ENCODE measurements around the gene FAM210A. TPM values are rescaled to one million over a fixed set of nuclear protein-coding genes. Genes with fewer than 3 reads are reported as not detected.

The FAM210A gene
- total and polyA plus RNA-seq, 7 donors: 11.4 to 45.8 (median 28.8) TPM

DNA sequence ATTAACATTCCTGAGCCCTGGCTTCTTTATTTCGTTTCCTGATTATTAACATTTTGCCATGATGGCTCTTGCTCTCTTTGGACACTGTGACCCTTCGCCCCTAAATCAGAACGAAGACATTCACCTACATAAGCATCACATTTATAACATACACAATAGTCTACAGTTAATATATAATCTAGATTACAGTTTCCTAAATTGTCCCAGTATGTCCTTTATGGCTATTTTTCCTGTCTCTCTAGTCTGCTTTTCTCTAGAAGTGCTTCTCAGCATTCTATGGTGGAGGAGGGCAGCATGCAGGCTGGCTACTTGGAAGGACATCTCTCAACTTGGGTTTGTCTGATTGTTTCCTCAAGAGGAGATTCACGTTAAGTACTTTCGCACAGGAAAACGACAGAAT lies 49.9 kb downstream of the FAM210A start:
- Histone ChIP-seq H3K9me3 (no peaks in the 10 kb centered on the region), H3K4me3 (no peak overlapping the region), H3K36me3 (ENCODE audit: insufficient read depth in 1 of 2, low read depth in 1 of 2) (peaks cover 0 to 2% of the 10 kb centered on the region in 2 donors), H3K4me1 (peaks cover 34% of the 10 kb centered on the region), H3K27ac (no peak overlapping the region), H3K27me3 (ENCODE audit: insufficient read depth in 3 of 3, low read length in 2 of 3) (no peaks in the 10 kb centered on the region)
- no peak for TF ChIP-seq CTCF (IDR thresholded peaks at IDR 0.05)
- no peak for DNase-seq
- ATAC-seq: no peak
- intact Hi-C loops (cut with DNase I): no loop called here
- 85 to 86% (median 85%) methylated on average over 6 of the region's 6 CpGs for WGBS, 3 donors

DNA sequence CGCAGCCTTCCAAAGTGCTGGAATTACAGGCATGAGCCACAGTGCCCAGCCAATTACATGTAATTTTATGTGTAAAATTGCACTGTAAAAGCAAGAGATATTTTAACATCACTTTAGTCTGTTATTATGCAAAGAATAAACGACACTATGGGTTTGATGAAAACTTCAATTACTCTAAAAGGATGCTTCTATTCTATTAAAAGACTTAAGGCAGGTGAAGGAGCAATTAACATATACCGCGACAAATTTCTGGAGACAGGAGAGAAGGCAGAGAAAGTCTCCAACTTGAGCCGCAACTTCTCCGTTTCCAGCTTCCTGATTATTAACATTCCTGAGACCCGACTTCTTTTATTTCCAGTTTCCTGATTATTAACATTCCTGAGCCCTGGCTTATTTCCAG lies 53.7 kb downstream of the FAM210A start:
- 56 to 64% (median 57%) methylated on average over 7 of the region's 7 CpGs for WGBS, 3 donors

GRCh38 chr18:13661779-13662256 lies 64.5 kb downstream of the FAM210A start:
- Histone ChIP-seq H3K4me3 (no peak overlapping the region), H3K27ac (no peak overlapping the region), H3K36me3 (ENCODE audit: insufficient read depth in 1 of 2, low read depth in 1 of 2) (peaks cover 2 to 23% of the 10 kb centered on the region in 2 donors), H3K27me3 (ENCODE audit: insufficient read depth in 3 of 3, low read length in 2 of 3) (no peaks in the 10 kb centered on the region), H3K9me3 (no peaks in the 10 kb centered on the region), H3K4me1 (peaks cover 14% of the 10 kb centered on the region)
- no peak for TF ChIP-seq CTCF (IDR thresholded peaks at IDR 0.05)
- ATAC-seq: no peak
- WGBS, 3 donors: 74 to 82% (median 76%) methylated on average over 2 of the region's 2 CpGs
- intact Hi-C loops (cut with DNase I): no loop called here
- DNase-seq: no peak

More for the DNA sequence above, 53.7 kb downstream of the FAM210A start:
- intact Hi-C loops (cut with DNase I): no loop called here
- H3K27ac ChIP-seq: no peak overlapping the region
- no peak for ATAC-seq
- no peak for TF ChIP-seq CTCF (IDR thresholded peaks at IDR 0.05)
- no peak overlapping the region for H3K4me3 ChIP-seq
- no peaks in the 10 kb centered on the region for H3K9me3 ChIP-seq
- H3K36me3 ChIP-seq (ENCODE audit: insufficient read depth in 1 of 2, low read depth in 1 of 2): peaks cover 0 to 9% of the 10 kb centered on the region in 2 donors
- DNase-seq: no peak
- peaks cover 5% of the 10 kb centered on the region for H3K4me1 ChIP-seq
- no peaks in the 10 kb centered on the region for H3K27me3 ChIP-seq (ENCODE audit: insufficient read depth in 3 of 3, low read length in 2 of 3)

GRCh38 chr18:13661051-13661778 lies 65.1 kb downstream of the FAM210A start:
- no peaks in the 10 kb centered on the region for H3K27me3 ChIP-seq (ENCODE audit: insufficient read depth in 3 of 3, low read length in 2 of 3)
- ATAC-seq: peak in 1 of 4 donors; percentile 48
- 62 to 72% (median 64%) methylated on average over 8 of the region's 8 CpGs for WGBS, 3 donors
- H3K9me3 ChIP-seq: no peaks in the 10 kb centered on the region
- H3K27ac ChIP-seq: no peak overlapping the region
- intact Hi-C loops (cut with DNase I): no loop called here
- DNase-seq: no peak
- peaks cover 14% of the 10 kb centered on the region for H3K4me1 ChIP-seq
- peaks cover 2 to 17% of the 10 kb centered on the region in 2 donors for H3K36me3 ChIP-seq (ENCODE audit: insufficient read depth in 1 of 2, low read depth in 1 of 2)
- H3K4me3 ChIP-seq: no peak overlapping the region
- no peak for TF ChIP-seq CTCF (IDR thresholded peaks at IDR 0.05)
